ENCODE measurements around the gene NUDCD2. TPM values are rescaled to one million over a fixed set of nuclear protein-coding genes. Genes with fewer than 3 reads are reported as not detected.
A peak's percentile ranks its signal among the peaks of the same experiment; 100 is the strongest.

Gene NUDCD2
- total and polyA plus RNA-seq, 9 of the 15 experiments (the other 6 are each of a cell fraction or from before 2014, with no cell fraction given), result 14.6 to 76.9 (median 32.5) TPM

GRCh38 chr5:163459819-163460561, at the start of gene NUDCD2 (continued):
- peak; percentile 89 for TF ChIP-seq MGA (IDR thresholded peaks at IDR 0.05)
- TF ChIP-seq PML (IDR thresholded peaks at IDR 0.05; ENCODE audit: low read length), result peak; percentile 57; the same call in 1 of the 2 replicates
- no peak for TF ChIP-seq YBX1 (IDR thresholded peaks at IDR 0.05)
- TF ChIP-seq, protein P1, sequence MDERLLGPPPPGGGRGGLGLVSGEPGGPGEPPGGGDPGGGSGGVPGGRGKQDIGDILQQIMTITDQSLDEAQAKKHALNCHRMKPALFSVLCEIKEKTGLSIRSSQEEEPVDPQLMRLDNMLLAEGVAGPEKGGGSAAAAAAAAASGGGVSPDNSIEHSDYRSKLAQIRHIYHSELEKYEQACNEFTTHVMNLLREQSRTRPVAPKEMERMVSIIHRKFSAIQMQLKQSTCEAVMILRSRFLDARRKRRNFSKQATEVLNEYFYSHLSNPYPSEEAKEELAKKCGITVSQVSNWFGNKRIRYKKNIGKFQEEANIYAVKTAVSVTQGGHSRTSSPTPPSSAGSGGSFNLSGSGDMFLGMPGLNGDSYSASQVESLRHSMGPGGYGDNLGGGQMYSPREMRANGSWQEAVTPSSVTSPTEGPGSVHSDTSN (CRISPR knock-in tag; IDR thresholded peaks at IDR 0.05; ENCODE audit: low read depth), result no peak
- TF ChIP-seq, protein P1 (tag; conservative IDR thresholded peaks at IDR 0.05; ENCODE audit: low read depth), result no peak
- TF ChIP-seq TOE1 (IDR thresholded peaks at IDR 0.05; ENCODE audit: borderline replicate concordance), result peak; percentile 71; the same call in 1 of the 2 replicates
- TF ChIP-seq TOE1 (CRISPR knock-in tag; IDR thresholded peaks at IDR 0.05; ENCODE audit: borderline replicate concordance, low read depth), result no peak
- TF ChIP-seq ZZZ3 (IDR thresholded peaks at IDR 0.05), result no peak
- TF ChIP-seq ZNF217 (CRISPR knock-in tag; IDR thresholded peaks at IDR 0.05), result no peak
- TF ChIP-seq PTBP1 (IDR thresholded peaks at IDR 0.05; ENCODE audit: low read depth, low read length), result no peak
- no peak for TF ChIP-seq TCFL5 (CRISPR knock-in tag; conservative IDR thresholded peaks at IDR 0.05)
- 0 out of 2 replicates have a peak, but pooled peaks have one; percentile 33 for TF ChIP-seq ESRRA (IDR thresholded peaks at IDR 0.05; ENCODE audit: borderline replicate concordance, low read depth)

All from K562 (cell line).